ENCODE results near the gene RFX7.

DNA sequence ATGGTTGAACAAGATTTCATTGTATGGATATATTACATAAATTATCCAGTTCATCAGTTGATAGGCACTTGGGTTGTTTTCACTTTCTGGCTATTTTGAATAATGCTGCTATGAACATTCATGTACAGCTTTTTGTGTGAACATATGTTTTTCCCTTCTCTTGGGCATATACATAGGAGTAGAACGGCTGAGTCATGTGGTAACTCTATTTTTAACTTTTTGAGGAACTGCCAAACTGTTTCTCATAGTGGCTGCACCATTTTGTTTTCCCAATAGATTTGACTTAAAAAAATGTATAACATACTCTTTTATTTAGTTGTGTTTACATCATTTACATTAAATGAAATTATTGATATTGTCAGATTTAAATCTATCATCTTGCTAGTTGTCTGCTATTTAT, 28.8 kb upstream of the RFX7 start:
- TF ChIP-seq GATA3 (IDR thresholded peaks at IDR 0.05; ENCODE audit: low read depth, low read length): no peak
- no peak for TF ChIP-seq GATA2 (IDR thresholded peaks at IDR 0.05; ENCODE audit: low read depth, low read length)

Measured in SH-SY5Y (cell line).